A673 (cell line): ENCODE data around the gene ZNF324B.

Experiments
- CTCF ChIP-seq: fragments of 300-800, 200-600 bp; sonication (generic); conservative IDR thresholded peaks from 2 replicates; pipeline ENCODE4 v1.5.1; 2017; ENCODE audit warnings: low read depth, mild to moderate bottlenecking, antibody characterized with exemption, low read length, moderate library complexity, mixed read lengths
- EZH2 ChIP-seq: fragments of 200-600 bp; sonication (generic); IDR thresholded peaks from 2 replicates; pipeline ENCODE4 v1.6.1; 2017; ENCODE audit warnings: borderline replicate concordance, low read depth, mild to moderate bottlenecking, mixed read lengths, antibody characterized with exemption, low read length; ENCODE audit not compliant: poor library complexity, severe bottlenecking

- TF ChIP-seq CTCF: no peak
- TF ChIP-seq EZH2: no peak
These were observed 24.5 kb downstream of the ZNF324B start, which contains the start of gene ZNF446 for GRCh38 chr19:58475714-58476497.
